IgD-negative memory B cell (primary cell): ENCODE measurements around the gene PLEKHO2. TPM values are rescaled to one million over a fixed set of nuclear protein-coding genes. Genes with fewer than 3 reads are reported as not detected.
"Not testable (repeated sequence)": the region's sequence is repeated elsewhere in the genome, so short reads cannot be mapped to it uniquely, and the experiment has no call there.

Experiments used
- H3K27ac Mint-ChIP-seq, 3 donors: one replicate each; pipeline ENCODE4 v1.8.0; 2020 to 2022; ENCODE audit warnings: mild to moderate bottlenecking in 3 of 3, mixed read lengths in 3 of 3, moderate library complexity in 1 of 3
- H3K27me3 Mint-ChIP-seq: one replicate; pipeline ENCODE4 v1.8.0; 2021; ENCODE audit warnings: mixed read lengths
- H3K36me3 Mint-ChIP-seq: one replicate; pipeline ENCODE4 v1.8.0; 2020; ENCODE audit warnings: mild to moderate bottlenecking, mixed read lengths
- H3K4me1 Mint-ChIP-seq, 3 donors: one replicate each; pipeline ENCODE4 v1.8.0; 2020 to 2022; ENCODE audit warnings: mixed read lengths in 3 of 3, mild to moderate bottlenecking in 1 of 3
- H3K4me3 Mint-ChIP-seq, 4 donors: one replicate each; pipeline ENCODE4 v1.8.0; 2020 to 2022; ENCODE audit warnings: mild to moderate bottlenecking in 4 of 4, mixed read lengths in 4 of 4, moderate library complexity in 3 of 4
- H3K9me3 Mint-ChIP-seq, 3 donors: one replicate each; pipeline ENCODE4 v1.8.0; 2020 to 2021; ENCODE audit warnings: mixed read lengths in 3 of 3, mild to moderate bottlenecking in 1 of 3
- polyA plus RNA-seq: library from polyadenylated mRNA; unstranded; fragments of 300-500 nt; fragmentation: Illumina TruSeq; gene quantifications from one replicate; pipeline ENCODE4 v1.2.3, GENCODE V29; 2021

PLEKHO2 gene
- polyA plus RNA-seq, 1 donor from 2014 or later, result 45.1 TPM

DNA sequence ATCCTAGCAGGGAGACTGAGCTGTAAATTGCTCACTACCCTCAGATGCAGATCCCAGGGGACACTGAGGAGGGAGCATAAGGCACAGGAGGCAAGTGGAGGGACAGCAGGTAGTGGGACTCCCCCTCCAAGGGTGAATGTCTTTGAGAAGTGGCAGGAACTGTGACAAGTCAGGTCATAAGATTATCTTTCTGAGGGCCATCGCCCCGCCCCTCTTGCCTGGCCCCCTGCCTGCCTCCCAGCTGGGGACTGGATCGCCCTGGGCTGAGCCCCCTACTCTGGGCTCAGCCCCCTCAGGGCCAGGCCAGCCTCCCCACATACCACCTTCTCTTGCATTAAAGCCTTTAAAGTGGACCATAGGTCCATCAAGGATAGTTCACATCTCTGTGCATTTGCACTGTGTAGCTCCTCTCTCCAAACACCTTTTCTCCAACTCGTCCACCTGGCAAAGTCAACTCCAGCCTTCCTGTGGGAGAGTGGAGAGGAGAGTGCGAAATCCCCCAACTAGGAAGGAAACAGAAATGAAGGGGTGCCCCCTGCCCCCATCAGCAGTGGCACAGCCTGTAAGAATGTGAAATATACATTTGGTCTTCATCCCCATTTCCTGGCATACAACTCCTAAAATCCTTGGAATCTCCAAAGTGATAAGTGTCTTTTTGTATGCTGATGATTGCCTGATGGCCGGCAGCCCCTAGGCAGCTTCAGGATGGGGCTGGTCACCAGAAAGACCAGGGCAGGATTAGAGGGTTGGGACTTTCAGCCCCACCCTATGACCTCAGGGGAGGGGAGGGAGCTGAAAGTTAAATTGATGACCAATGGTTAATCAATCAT is 31.0 kb upstream of the PLEKHO2 start:
- Mint-ChIP-seq H3K4me3 (peak overlapping the region in 1 of 4 donors; percentile 58), H3K36me3 (peaks cover 2% of the 10 kb centered on the region), H3K27ac (peak overlapping the region in 1 of 3 donors; percentile 58), H3K9me3 (no peaks in the 10 kb centered on the region), H3K4me1 (peaks cover 4 to 10% (median 6%) of the 10 kb centered on the region in 3 donors), H3K27me3 (peaks cover 1% of the 10 kb centered on the region)

- peaks cover 2% of the 10 kb centered on the region for H3K36me3 Mint-ChIP-seq
- no peak overlapping the region for H3K27ac Mint-ChIP-seq
- no peak overlapping the region for H3K4me3 Mint-ChIP-seq
- peaks cover 4 to 10% (median 6%) of the 10 kb centered on the region in 3 donors for H3K4me1 Mint-ChIP-seq
- H3K9me3 Mint-ChIP-seq, result no peaks in the 10 kb centered on the region
- peaks cover 1% of the 10 kb centered on the region for H3K27me3 Mint-ChIP-seq
Measured at GRCh38 chr15:64813075-64813474, 28.6 kb upstream of the PLEKHO2 start.

DNA sequence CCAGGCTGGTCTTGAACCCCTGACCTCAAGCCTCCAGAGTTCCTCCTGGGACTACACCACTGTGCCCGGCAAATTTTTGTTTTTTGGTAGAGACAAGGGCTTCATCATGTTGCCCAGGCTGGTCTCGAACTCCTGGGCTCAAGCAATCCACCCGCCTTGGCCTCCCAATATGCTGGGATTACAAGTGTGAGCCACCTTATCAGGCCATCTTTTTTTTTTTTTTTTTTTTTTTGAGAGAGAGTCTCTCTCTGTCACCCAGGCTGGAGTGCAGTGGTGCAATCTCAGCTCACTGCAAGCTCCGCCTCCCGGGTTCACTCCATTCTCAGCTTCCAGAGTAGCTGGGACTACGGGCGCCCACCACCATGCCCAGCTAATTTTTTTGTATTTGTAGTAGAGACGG is 27.4 kb upstream of the PLEKHO2 start:
- H3K9me3 Mint-ChIP-seq, H3K4me1 Mint-ChIP-seq, H3K27me3 Mint-ChIP-seq, H3K36me3 Mint-ChIP-seq, H3K27ac Mint-ChIP-seq, H3K4me3 Mint-ChIP-seq: not testable (repeated sequence)

- H3K9me3 Mint-ChIP-seq, H3K4me1 Mint-ChIP-seq, H3K36me3 Mint-ChIP-seq, H3K27me3 Mint-ChIP-seq, H3K4me3 Mint-ChIP-seq, H3K27ac Mint-ChIP-seq: not testable (repeated sequence)
Measured at GRCh38 chr15:64814965-64815364, 26.8 kb upstream of the PLEKHO2 start.

DNA sequence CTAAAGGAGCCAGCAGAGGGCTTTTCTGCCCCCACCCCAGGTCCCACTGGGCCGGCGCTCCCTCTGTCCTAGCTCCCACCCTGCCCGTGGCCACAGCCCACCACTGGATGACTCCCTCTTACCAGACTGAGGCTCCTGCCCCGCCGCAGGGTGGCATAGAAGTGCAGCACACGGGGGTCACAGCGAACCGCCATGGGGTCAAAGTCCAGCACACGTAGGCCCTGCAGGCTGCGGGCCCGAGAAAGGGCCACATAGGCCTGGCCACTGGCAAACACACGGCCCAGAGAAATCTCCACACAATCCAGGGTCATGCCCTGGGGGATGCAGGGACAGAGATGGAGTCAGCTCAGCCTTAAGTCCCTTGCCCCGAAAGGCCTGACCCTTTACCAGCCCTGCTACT is 25.3 kb upstream of the PLEKHO2 start:
- peaks cover 2% of the 10 kb centered on the region for H3K36me3 Mint-ChIP-seq
- peaks cover 3 to 5% (median 3%) of the 10 kb centered on the region in 3 donors for H3K4me1 Mint-ChIP-seq
- no peaks in the 10 kb centered on the region for H3K9me3 Mint-ChIP-seq
- no peak overlapping the region for H3K27ac Mint-ChIP-seq
- H3K27me3 Mint-ChIP-seq, result no peaks in the 10 kb centered on the region
- no peak overlapping the region for H3K4me3 Mint-ChIP-seq

GRCh38 chr15:64824929-64825430 is 16.7 kb upstream of the PLEKHO2 start:
- H3K9me3 Mint-ChIP-seq, result no peaks in the 10 kb centered on the region
- H3K4me3 Mint-ChIP-seq, result peak overlapping the region; percentile 83 to 93 (median 85)
- no peaks in the 10 kb centered on the region for H3K36me3 Mint-ChIP-seq
- peaks cover 7% of the 10 kb centered on the region for H3K27me3 Mint-ChIP-seq
- H3K27ac Mint-ChIP-seq, result peak overlapping the region in 2 of 3 donors; percentile 50 to 55
- peaks cover 15 to 21% (median 21%) of the 10 kb centered on the region in 3 donors for H3K4me1 Mint-ChIP-seq

GRCh38 chr15:64825431-64826294 is 16.1 kb upstream of the PLEKHO2 start, which contains the start of gene PIF1:
Gene PIF1 (minus strand): TSS chr15:64825647. CDS start chr15:64824335, 1,312 bp downstream.
- Mint-ChIP-seq H3K4me3 (peak within 1 kb of the TSS; percentile 83 to 93 (median 85)), H3K36me3 (no peaks in the 10 kb centered on the region), H3K27me3 (peaks cover 7% of the 10 kb centered on the region), H3K9me3 (no peaks in the 10 kb centered on the region), H3K4me1 (peaks cover 15 to 21% (median 21%) of the 10 kb centered on the region in 3 donors), H3K27ac (peak within 1 kb of the TSS; percentile 23 to 74 (median 55))

- Mint-ChIP-seq H3K36me3 (no peaks in the 10 kb centered on the region), H3K4me1 (peaks cover 4 to 16% (median 12%) of the 10 kb centered on the region in 3 donors), H3K4me3 (no peak overlapping the region), H3K27me3 (peaks cover 7% of the 10 kb centered on the region), H3K9me3 (no peaks in the 10 kb centered on the region), H3K27ac (no peak overlapping the region)
Measured at GRCh38 chr15:64828985-64829384, 12.7 kb upstream of the PLEKHO2 start.

DNA sequence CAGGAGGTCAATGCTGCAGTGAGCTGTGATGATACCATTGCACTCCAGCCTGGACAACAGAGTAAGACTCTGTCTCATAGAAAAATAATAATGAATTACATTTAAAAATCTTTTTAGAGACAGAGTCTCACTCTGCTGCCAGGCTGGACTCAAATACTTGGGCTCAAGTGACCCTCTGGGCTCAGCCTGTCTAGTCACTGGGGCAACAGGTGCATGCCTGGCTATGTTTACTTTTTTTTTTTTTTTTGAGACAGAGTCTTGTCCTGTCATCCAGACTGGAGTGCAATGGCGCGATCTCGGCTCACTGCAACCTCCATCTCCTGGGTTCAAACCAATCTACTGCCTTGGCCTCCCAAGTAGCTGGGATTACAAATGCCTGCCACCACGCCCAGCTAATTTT is 8.0 kb upstream of the PLEKHO2 start:
- Mint-ChIP-seq H3K4me1 (peaks cover 16 to 21% (median 17%) of the 10 kb centered on the region in 3 donors), H3K36me3 (peaks cover 2% of the 10 kb centered on the region), H3K27ac (no peak overlapping the region), H3K9me3 (no peaks in the 10 kb centered on the region), H3K27me3 (no peaks in the 10 kb centered on the region), H3K4me3 (no peak overlapping the region)

DNA sequence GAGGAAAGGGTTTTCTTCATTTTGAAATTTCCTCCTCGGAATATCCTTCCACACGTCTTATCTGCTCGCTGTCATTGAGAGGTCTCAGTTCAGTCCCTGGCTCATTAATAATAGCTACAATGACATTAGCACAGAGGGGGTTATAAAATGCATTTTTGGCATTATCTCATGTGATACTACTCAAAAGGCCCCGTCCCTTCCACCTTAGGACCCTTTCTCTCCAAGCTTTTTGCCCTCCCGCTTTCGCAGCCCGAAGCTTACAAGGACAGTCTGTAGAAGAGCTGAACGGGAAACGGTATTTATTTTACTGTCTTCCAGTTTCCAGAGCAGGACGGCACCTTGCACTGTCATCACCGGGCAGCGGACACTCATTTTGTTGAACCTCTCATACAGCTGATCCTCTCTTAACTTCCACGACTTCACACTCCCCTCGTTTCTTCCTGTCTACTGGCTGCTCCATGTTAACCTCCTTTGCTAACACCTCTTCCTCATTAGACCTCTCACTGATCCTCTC is 5.6 kb upstream of the PLEKHO2 start:
- H3K4me3 Mint-ChIP-seq, result peak overlapping the region; percentile 10 to 73 (median 62)
- H3K36me3 Mint-ChIP-seq, result peaks cover 2% of the 10 kb centered on the region
- no peaks in the 10 kb centered on the region for H3K9me3 Mint-ChIP-seq
- H3K27ac Mint-ChIP-seq, result peak overlapping the region; percentile 37 to 76 (median 69)
- no peaks in the 10 kb centered on the region for H3K27me3 Mint-ChIP-seq
- peaks cover 23 to 25% (median 25%) of the 10 kb centered on the region in 3 donors for H3K4me1 Mint-ChIP-seq

DNA sequence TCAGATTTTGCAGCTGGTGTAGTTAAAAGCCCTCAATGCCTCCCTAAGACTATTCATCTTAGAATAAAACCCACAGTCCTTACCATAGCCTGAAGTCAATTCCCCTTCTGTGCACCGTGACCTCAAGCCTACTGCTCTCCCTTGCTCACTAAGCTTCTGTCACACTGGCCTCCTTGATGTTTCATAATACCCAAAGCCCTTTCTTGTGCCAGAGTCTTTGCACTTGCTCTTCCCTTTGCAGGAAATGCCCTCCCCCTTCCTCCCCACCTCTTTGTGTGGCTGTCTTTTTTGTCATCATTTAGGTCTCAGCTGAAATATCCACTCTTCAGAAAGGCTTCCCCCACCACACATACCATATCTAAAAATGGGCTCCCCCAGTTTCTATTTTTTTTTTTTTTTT is 4.2 kb upstream of the PLEKHO2 start:
- H3K27ac Mint-ChIP-seq, result no peak overlapping the region
- H3K4me1 Mint-ChIP-seq, result peaks cover 23 to 25% (median 25%) of the 10 kb centered on the region in 3 donors
- peaks cover 2% of the 10 kb centered on the region for H3K36me3 Mint-ChIP-seq
- H3K4me3 Mint-ChIP-seq, result peak overlapping the region in 1 of 4 donors; percentile 24
- no peaks in the 10 kb centered on the region for H3K9me3 Mint-ChIP-seq
- H3K27me3 Mint-ChIP-seq, result no peaks in the 10 kb centered on the region

GRCh38 chr15:64841060-64841343 is 713 bp upstream of the PLEKHO2 start:
- Mint-ChIP-seq H3K27ac (peak overlapping the region; percentile 47 to 81 (median 67)), H3K36me3 (no peaks in the 10 kb centered on the region), H3K9me3 (no peaks in the 10 kb centered on the region), H3K4me3 (peak overlapping the region; percentile 76 to 97 (median 84)), H3K4me1 (peaks cover 42 to 47% (median 43%) of the 10 kb centered on the region in 3 donors), H3K27me3 (no peaks in the 10 kb centered on the region)

DNA sequence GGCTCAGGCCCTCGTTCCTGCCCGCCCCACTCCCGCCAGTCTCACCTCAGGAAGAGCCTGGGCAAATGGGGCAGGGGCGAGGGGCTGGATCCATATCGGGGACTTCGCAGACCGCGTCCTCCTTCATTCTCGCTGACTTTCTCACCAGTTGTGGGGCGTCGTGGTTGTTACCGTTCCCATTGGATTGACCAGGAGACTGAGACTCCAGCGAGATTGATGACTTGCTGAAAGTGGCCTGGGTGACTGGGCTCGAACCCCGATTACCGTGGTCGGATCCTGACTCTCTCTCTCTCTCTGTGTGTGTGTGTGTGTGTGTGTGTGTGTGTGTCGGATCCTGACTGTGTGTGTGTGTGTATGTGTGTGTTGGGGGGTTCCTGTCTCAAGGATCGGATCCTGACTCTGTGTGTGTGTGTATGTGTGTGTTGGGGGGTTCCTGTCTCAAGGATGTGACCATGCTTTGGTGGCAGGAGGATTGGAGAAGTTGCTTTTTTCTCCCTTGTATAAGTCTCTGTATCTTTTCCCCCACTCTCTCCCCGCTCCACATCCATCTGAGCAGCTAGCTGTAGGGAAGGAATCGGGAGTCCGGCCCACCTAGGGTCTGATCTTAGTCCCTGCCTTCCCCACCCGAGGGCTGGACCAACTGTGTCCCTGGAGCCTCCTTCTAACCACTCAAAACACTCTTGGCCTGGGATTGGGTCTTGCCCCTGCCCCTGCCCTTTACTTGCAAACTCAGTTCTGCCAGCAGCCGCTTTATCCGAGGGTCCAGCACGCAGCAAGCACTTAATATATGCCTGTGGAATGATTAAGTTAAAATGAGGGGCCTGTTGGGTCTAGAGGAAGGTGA is 603 bp downstream of the PLEKHO2 start:
- Mint-ChIP-seq H3K27me3 (no peaks in the 10 kb centered on the region), H3K36me3 (no peaks in the 10 kb centered on the region), H3K4me3 (peak overlapping the region; percentile 76 to 99 (median 96)), H3K9me3 (no peaks in the 10 kb centered on the region), H3K4me1 (peaks cover 47 to 52% (median 49%) of the 10 kb centered on the region in 3 donors), H3K27ac (peak overlapping the region; percentile 49 to 98 (median 94))

- Mint-ChIP-seq H3K36me3 (no peaks in the 10 kb centered on the region), H3K27ac (peak overlapping the region; percentile 49 to 98 (median 94)), H3K4me1 (peaks cover 50 to 57% (median 53%) of the 10 kb centered on the region in 3 donors), H3K4me3 (peak overlapping the region; percentile 76 to 99 (median 96)), H3K9me3 (no peaks in the 10 kb centered on the region), H3K27me3 (no peaks in the 10 kb centered on the region)
Measured at GRCh38 chr15:64842986-64843561, 1.4 kb downstream of the PLEKHO2 start.
